Keratinocyte (primary cell): ENCODE data around the gene PGM1. TPM values are rescaled to one million over a fixed set of nuclear protein-coding genes. Genes with fewer than 3 reads are reported as not detected.

Source experiments
- DNase-seq: peaks from one replicate; pipeline ENCODE4 v3.0.0-alpha.2; 2011; ENCODE audit warnings: low read depth, missing footprints, low spot score
- FAIRE-seq: peaks from 2 replicates; lab custom pipeline; 2011; peaks lifted over from hg19 to GRCh38; lab: Jason Lieb, UNC
- H2AFZ ChIP-seq: 2 replicates; pipeline ENCODE4 v1.6.0; 2012; ENCODE audit warnings: low read length, control low read depth, inconsistent platforms; ENCODE audit not compliant: control insufficient read depth
- H3K27ac ChIP-seq: 2 replicates; pipeline ENCODE4 v1.5.1; 2011; ENCODE audit warnings: low read length; ENCODE audit not compliant: control insufficient read depth, insufficient read depth
- H3K27me3 ChIP-seq: 3 replicates; pipeline ENCODE4 v1.6.0; 2011; ENCODE audit warnings: low read length; ENCODE audit not compliant: control insufficient read depth, insufficient read depth; ENCODE audit errors: extremely low read depth
- H3K36me3 ChIP-seq, 2 experiments: 2 replicates in 1 of 2; 3 replicates in 1 of 2; pipeline ENCODE4 v1.5.1; 2011; ENCODE audit warnings: low read length in 2 of 2, mild to moderate bottlenecking in 1 of 2; ENCODE audit not compliant: control insufficient read depth in 2 of 2, insufficient read depth in 2 of 2; ENCODE audit errors: extremely low read depth in 1 of 2
- H3K4me1 ChIP-seq: 3 replicates; pipeline ENCODE4 v1.5.1; 2011; ENCODE audit warnings: low read length; ENCODE audit not compliant: control insufficient read depth, insufficient read depth; ENCODE audit errors: extremely low read depth
- H3K4me2 ChIP-seq: 3 replicates; pipeline ENCODE4 v1.6.0; 2011; ENCODE audit warnings: low read depth, low read length; ENCODE audit not compliant: control insufficient read depth, insufficient read depth; ENCODE audit errors: extremely low read depth
- H3K4me3 ChIP-seq, 3 experiments: fragments of 200-600 bp in 1 of 3; sonication (generic) in 1 of 3; 2 replicates in 2 of 3; 3 replicates in 1 of 3; pipeline ENCODE4 v1.5.1; 2011 to 2016; ENCODE audit warnings: low read length in 3 of 3, mild to moderate bottlenecking in 3 of 3, control low read depth in 2 of 3, inconsistent platforms in 1 of 3, low read depth in 1 of 3, mixed read lengths in 1 of 3, mixed run types in 1 of 3, moderate library complexity in 1 of 3; ENCODE audit not compliant: control insufficient read depth in 2 of 3, insufficient read depth in 2 of 3; ENCODE audit errors: extremely low read depth in 1 of 3
- H3K79me2 ChIP-seq: 2 replicates; pipeline ENCODE4 v1.6.0; 2012; ENCODE audit warnings: low read length; ENCODE audit not compliant: control insufficient read depth, insufficient read depth
- H3K9ac ChIP-seq: 3 replicates; pipeline ENCODE4 v1.6.0; 2011; ENCODE audit warnings: low read length; ENCODE audit not compliant: control insufficient read depth, insufficient read depth; ENCODE audit errors: extremely low read depth
- H3K9me1 ChIP-seq: 3 replicates; pipeline ENCODE4 v1.6.0; 2011; ENCODE audit warnings: low read length; ENCODE audit not compliant: control insufficient read depth, insufficient read depth; ENCODE audit errors: extremely low read depth
- H3K9me3 ChIP-seq: 2 replicates; pipeline ENCODE4 v1.5.1; 2012; ENCODE audit warnings: low read depth, low read length; ENCODE audit not compliant: control insufficient read depth
- H4K20me1 ChIP-seq: 3 replicates; pipeline ENCODE4 v1.6.0; 2011; ENCODE audit warnings: low read length; ENCODE audit not compliant: control insufficient read depth, insufficient read depth; ENCODE audit errors: extremely low read depth
- CTCF ChIP-seq, 3 experiments: IDR thresholded peaks in 1 of 3; conservative IDR thresholded peaks in 1 of 3; optimal IDR thresholded peaks in 1 of 3; 2 replicates in 2 of 3; 3 replicates in 1 of 3; pipeline versions ENCODE3 to v1.5.1; 2011; ENCODE audit warnings: low read length in 3 of 3, mild to moderate bottlenecking in 3 of 3, moderate library complexity in 2 of 3, control low read depth in 1 of 3, inconsistent platforms in 1 of 3; ENCODE audit not compliant: insufficient read depth in 2 of 3; ENCODE audit errors: extremely low read depth in 1 of 3
- EZH2 ChIP-seq: IDR thresholded peaks from one replicate; pipeline ENCODE4 v1.6.1; 2012; ENCODE audit warnings: inconsistent platforms, mild to moderate bottlenecking, low read length, moderate library complexity
- dilution Hi-C: fragments of 300-500 bp; cut with MboI; formaldehyde crosslinking; loops from one replicate; pipeline ENCODE4 v1.7.0; 2020; ENCODE audit warnings: low sequenced_read_pairs; ENCODE audit not compliant: extremely low pct_ligation_motif_present
- polyA plus RNA-seq, 5 experiments: library from polyadenylated mRNA; depleted of rRNA in 3 of 5; stranded (reverse) in 3 of 5; stranded (forward) in 1 of 5; unstranded in 1 of 5; fragments of >200 nt; gene quantifications; 1 replicate in 1 of 5; 2 replicates in 3 of 5; 3 replicates in 1 of 5; pipeline versions ENCODE4 v1.2.1 to v1.2.3, GENCODE V29; 2011 to 2012; ENCODE audit warnings: missing spikeins in 2 of 5, low read depth in 1 of 5, low replicate concordance in 1 of 5

The PGM1 gene
- polyA plus RNA-seq, 1 donor (not counting 4 experiments of a cell fraction or from before 2014, with no cell fraction given) = 38.9 TPM

DNA sequence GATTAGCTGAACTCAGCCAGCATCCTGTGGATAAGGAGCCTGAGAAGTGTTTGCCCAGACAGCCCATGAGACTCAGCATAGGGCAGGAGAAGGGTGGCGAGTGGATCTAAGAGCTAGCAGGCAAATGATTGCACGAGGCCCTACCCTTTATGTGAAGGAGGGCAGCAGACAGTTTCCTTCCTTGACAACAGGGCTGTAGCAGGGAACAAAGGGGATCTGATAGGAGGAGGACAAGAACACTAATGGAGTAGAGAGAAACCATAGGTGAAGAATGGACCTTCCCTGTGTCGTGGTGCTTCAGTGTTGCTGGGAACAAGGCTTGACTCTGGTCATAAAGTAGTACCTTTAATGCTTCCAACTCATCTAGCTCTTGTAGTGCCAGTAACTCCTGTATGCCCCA, 84.3 kb downstream of the PGM1 start:
- no peaks in the 10 kb centered on the region for H3K79me2 ChIP-seq
- H3K4me3 ChIP-seq = no peak overlapping the region
- H2AFZ ChIP-seq = no peak overlapping the region
- dilution Hi-C loops = no loop called here
- no peaks in the 10 kb centered on the region for H4K20me1 ChIP-seq
- no peaks in the 10 kb centered on the region for H3K27me3 ChIP-seq
- FAIRE-seq = no peak
- no peak overlapping the region for H3K9ac ChIP-seq
- no peaks in the 10 kb centered on the region for H3K9me1 ChIP-seq
- no peak overlapping the region for H3K4me2 ChIP-seq
- H3K27ac ChIP-seq = no peak overlapping the region
- TF ChIP-seq CTCF (optimal IDR thresholded peaks at IDR 0.05 in 1 of 3, IDR thresholded peaks at IDR 0.05 in 1 of 3, conservative IDR thresholded peaks at IDR 0.05 in 1 of 3; ENCODE audit: extremely low read depth in 1 of 3, insufficient read depth in 2 of 3, low read length in 3 of 3) (no peak), EZH2 (no peak)
- peaks cover 4% of the 10 kb centered on the region for H3K4me1 ChIP-seq
- DNase-seq = no peak
- no peaks in the 10 kb centered on the region for H3K36me3 ChIP-seq
- H3K9me3 ChIP-seq = peaks cover 9% of the 10 kb centered on the region

DNA sequence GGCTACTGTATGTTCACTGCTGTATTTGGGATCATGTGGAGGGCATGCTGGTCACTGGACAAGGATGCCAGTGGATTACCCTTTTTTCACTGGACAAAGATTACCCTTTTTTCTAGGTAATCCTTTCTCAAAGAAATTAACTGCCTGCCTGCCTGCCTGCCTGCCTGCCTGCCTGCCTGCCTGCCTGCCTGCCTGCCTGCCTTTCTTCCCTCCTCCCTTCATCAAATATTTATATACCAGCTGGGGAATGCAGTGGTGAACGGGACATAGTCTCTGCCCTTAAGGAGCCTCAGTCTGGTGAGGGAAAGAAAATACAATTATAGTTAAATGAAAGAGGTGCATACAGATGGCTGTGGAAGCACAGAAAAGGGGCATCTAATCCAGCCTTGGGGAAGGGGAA, 85.0 kb downstream of the PGM1 start:
- no peaks in the 10 kb centered on the region for H3K79me2 ChIP-seq
- H3K4me1 ChIP-seq = peaks cover 4% of the 10 kb centered on the region
- H3K36me3 ChIP-seq = no peaks in the 10 kb centered on the region
- no peak overlapping the region for H3K4me2 ChIP-seq
- no peak overlapping the region for H3K9ac ChIP-seq
- dilution Hi-C loops = no loop called here
- H3K9me1 ChIP-seq = no peaks in the 10 kb centered on the region
- FAIRE-seq (no peak), DNase-seq (no peak)
- no peak overlapping the region for H3K4me3 ChIP-seq
- peaks cover 9% of the 10 kb centered on the region for H3K9me3 ChIP-seq
- H2AFZ ChIP-seq = no peak overlapping the region
- H3K27ac ChIP-seq = no peak overlapping the region
- H3K27me3 ChIP-seq = no peaks in the 10 kb centered on the region
- TF ChIP-seq CTCF (optimal IDR thresholded peaks at IDR 0.05 in 1 of 3, IDR thresholded peaks at IDR 0.05 in 1 of 3, conservative IDR thresholded peaks at IDR 0.05 in 1 of 3; ENCODE audit: extremely low read depth in 1 of 3, insufficient read depth in 2 of 3, low read length in 3 of 3) (no peak), EZH2 (no peak)
- H4K20me1 ChIP-seq = no peaks in the 10 kb centered on the region
